Measurements from ENCODE around the gene LYRM7. TPM values are rescaled to one million over a fixed set of nuclear protein-coding genes. Genes with fewer than 3 reads are reported as not detected.
"Not testable (repeated sequence)": the region's sequence is repeated elsewhere in the genome, so short reads cannot be mapped to it uniquely, and the experiment has no call there.

Gene LYRM7
- total RNA-seq, 1 donor from 2014 or later: 26.9 TPM

DNA sequence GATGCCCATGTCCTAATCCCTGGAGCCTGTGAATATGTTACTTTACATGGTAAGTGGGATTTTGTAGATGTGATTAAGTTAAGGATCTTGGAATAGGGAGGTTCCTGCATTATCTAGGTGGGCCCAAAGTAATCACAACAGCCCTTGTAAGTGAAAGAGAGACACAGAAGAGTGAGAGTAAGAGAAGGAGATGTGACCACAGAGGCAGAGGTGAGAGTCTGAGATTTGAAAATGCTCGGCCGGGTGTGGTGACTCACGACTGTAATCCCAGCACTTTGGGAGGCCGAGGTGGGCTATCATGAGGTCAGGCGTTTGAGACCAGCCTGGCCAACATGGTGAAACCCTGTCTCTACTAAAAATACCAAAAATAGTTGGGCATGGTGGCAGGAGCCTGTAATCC lies 3.1 kb upstream of the LYRM7 start:
- intact Hi-C loops (cut with DNase I): loop anchor here (10.0 kb wide), 1 partner anchor 217 kb away; no protein-coding TSS in a partner anchor
- no peak for DNase-seq (ENCODE audit: missing footprints)
- no peak for ATAC-seq

DNA sequence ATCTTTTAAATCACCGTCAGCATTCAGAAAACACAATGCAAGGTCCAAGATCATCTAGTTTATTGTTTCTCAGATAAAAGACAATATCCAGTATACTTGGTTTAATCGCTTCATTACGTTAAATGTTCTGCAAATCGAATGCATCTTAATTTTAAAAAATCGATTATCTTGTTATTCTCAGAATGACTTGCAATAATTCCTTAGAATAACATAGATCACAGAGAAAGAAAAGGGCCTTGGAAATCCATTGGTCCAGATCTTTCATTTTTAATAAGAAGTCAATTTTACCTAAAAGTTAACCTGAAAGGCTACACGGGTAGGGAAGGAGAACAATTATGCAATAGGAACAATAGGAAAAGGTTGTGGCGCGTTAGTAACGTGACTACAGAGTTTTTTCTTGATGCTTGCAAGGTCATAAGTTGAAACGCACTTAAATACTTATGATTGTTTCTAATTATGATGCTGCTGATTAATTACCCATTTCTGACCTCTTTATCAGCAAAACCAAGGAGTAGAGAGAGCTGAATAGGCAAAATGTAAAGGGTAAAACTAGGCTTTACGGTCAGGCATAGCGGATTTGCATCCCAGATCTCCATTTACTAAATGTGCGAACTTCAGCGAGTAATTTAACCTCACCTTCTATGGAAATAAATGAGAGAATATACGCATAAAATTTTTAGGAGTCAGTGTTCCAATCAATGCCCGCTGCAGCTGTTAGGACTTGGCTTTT lies 769 bp upstream of the LYRM7 start:
- DNase-seq (ENCODE audit: missing footprints) (no peak), ATAC-seq (no peak)
- intact Hi-C loops (cut with DNase I): loop anchor here (2.0 to 10.0 kb wide), 3 partner anchors 215 to 627 kb away; partner anchors contain the start of gene FNIP1

DNA sequence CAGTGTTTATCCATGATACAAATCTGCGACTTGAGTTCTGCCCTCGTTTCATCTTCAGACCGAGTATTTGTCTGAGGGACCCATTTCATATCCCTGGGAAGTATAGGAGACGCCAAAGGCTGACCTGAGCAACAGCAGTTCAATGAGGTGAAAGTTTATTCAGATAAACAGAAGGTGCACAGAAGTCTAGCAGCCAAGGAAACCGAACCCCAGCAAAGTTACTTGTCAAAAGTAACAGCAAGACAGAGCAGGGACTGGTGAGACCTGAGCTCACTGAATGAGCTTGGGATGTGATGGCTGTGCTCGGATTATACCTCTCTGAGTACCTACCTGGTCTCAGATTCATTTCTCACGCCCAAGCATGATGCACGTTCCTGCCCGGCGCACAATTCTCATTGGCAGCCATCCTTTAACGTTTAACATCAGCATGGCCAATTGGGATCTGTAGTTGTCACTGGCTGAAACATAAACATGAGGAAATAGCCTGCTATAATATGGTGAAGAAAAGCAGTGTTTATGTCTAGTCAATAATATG lies 599 bp downstream of the LYRM7 start:
- no peak for DNase-seq (ENCODE audit: missing footprints)
- intact Hi-C loops (cut with DNase I): loop anchor here (2.0 to 5.0 kb wide), 2 partner anchors 245 to 626 kb away; partner anchors contain the start of gene FNIP1
- no peak for ATAC-seq

GRCh38 chr5:131180407-131180806 lies 9.7 kb downstream of the LYRM7 start:
- ATAC-seq (no peak), DNase-seq (ENCODE audit: missing footprints) (no peak)
- intact Hi-C loops (cut with DNase I): no loop called here

DNA sequence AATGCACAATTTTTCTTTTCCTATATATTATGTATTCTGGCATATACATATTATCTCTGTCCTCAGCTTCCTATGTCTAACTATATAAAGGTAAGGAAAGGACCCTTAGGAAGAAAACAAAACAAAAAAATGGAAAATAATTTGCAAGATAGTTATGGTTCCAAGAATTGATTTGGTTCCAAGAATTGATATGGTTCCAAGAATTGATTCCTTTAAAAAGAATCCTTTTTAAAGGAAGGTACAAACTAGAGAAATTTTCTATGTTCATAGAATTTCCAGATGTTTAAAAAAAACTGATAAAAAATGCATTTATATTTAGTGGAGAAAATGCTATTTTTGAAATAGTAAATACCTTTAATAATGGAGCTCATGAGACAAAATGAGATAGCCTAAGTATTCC lies 12.1 kb downstream of the LYRM7 start:
- intact Hi-C loops (cut with DNase I): no loop called here
- ATAC-seq (no peak), DNase-seq (ENCODE audit: missing footprints) (no peak)

- intact Hi-C loops (cut with DNase I): no loop called here
- no peak for ATAC-seq
- no peak for DNase-seq (ENCODE audit: missing footprints)
Measured at GRCh38 chr5:131185523-131186104, 14.9 kb downstream of the LYRM7 start.

DNA sequence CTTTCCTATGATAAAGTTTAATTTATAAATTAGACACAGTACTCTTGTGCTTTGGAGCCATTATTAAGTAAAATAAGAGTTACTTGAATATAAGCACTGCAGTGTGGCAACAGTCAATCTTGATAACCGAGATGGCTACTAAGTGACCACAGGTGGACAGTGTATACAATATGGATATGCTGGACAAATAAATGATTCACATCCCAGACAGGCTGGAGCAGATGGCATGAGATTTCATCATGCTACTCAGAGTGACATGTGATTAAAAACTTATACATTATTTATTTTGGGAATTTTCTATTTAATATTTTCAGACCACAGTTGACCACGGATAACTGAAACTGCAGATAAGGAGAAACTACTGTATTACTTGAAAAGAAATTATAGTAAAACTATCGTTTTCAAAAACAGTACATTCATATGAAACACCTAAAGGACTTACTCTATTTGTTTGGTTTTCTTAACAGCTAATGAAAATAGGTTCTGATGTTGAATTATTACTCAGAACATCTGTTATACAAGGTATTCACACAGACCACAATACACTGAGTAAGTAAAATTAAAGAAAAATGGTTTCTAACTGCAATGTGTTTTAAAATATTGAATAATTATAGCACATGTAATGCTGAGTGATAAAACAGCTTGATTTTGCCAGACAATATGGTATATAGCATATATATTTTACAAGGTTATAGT lies 16.0 kb downstream of the LYRM7 start:
- intact Hi-C loops (cut with DNase I): no loop called here
- no peak for DNase-seq (ENCODE audit: missing footprints)
- ATAC-seq: no peak

DNA sequence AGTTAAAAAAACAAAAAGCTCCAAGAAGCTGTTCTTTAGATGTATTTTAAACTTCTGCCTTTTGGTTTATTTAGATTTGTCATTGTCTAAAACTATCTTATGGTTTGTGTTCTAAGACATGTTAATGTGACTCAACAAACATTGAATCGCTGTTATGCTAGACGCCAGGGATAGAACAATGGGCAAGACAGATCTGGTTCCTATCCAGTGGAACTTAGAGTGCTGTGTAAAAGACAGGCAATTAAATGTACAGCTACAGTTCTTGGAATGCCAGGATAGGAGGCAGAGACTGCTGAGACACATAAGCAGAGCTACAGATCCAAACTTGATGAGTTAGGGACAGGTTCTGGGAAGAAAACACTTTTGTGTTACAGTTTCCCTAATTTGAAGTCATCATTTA lies 22.4 kb downstream of the LYRM7 start:
- no peak for DNase-seq (ENCODE audit: missing footprints)
- intact Hi-C loops (cut with DNase I): no loop called here
- no peak for ATAC-seq

DNA sequence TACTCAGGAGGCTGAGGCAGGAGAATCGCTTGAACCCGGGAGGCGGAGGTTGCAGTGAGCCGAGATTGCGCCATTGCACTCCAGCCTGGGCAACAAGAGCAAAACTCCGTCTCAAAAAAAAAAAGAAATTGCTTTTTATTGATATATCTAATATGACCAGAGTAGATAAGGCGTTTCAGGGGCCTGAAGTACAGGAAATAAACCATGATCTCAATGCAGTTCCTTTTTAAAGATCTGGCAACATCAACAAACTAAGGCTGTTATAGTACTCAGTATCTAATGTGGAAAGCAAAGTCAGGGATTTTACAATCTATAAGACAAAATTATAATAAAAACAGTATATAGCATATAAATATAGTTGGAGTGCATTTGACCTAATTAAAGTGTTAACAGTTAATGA lies 23.2 kb downstream of the LYRM7 start:
- DNase-seq (ENCODE audit: missing footprints); ATAC-seq; intact Hi-C loops (cut with DNase I): not testable (repeated sequence)

DNA sequence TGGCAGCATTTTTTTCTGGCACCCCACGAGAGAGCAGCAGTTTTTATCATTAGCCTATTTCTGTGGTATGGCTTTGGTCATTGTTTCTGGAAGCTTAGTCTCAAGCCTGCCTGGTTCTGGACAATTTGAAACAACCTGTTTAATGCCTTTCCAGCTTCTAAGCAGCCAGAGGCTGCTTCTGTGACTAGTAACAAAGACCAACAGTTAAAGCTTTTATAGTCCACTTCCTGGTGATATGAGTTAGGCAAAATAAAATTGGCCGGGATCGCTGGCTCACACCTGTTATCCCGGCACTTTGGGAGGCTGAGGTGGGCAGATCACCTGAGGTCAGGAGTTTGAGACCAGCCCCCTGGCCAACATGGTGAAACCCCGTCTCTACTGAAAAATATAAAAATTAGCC lies 24.0 kb downstream of the LYRM7 start:
- intact Hi-C loops (cut with DNase I): no loop called here
- no peak for ATAC-seq
- no peak for DNase-seq (ENCODE audit: missing footprints)

DNA sequence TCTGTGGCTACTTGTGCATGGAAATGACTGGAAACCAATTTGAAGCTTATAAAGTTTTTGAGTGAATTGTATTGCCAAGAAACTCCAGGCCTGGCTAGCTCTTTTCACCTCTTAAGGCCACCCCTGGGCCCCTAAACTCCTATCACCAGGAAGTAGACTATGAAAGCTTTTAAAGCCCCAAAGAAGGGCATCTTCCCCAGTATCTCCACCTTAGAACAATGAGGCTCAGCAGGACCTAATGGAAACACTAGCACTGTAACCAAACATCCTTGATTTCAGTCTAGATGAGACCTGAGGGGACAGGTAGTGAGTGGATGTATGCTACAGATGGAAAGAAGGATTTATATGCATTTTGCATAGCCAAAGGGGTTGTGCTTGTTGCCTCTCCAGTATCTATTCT lies 25.0 kb downstream of the LYRM7 start:
- ATAC-seq (no peak), DNase-seq (ENCODE audit: missing footprints) (no peak)
- intact Hi-C loops (cut with DNase I): no loop called here

DNA sequence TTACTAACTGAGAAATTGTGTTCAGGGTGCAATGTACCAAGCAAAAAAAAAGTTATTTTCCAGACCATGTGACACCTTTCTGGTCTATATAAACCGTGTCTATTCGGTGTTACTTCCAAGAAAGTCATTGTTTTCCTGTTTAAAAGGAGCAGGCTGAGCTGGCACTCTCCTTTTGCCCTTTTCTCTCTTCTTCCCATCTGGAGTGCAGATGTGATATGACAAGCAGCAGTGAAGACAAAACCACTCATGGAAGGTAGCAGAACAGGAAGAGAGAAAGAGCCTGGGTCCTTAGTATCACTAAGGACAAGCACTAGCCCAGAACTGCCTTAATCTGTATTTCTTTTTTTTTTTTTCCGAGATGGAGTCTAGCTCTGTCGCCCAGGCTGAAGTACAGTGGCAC lies 25.6 kb downstream of the LYRM7 start:
- no peak for ATAC-seq
- intact Hi-C loops (cut with DNase I): no loop called here
- no peak for DNase-seq (ENCODE audit: missing footprints)

DNA sequence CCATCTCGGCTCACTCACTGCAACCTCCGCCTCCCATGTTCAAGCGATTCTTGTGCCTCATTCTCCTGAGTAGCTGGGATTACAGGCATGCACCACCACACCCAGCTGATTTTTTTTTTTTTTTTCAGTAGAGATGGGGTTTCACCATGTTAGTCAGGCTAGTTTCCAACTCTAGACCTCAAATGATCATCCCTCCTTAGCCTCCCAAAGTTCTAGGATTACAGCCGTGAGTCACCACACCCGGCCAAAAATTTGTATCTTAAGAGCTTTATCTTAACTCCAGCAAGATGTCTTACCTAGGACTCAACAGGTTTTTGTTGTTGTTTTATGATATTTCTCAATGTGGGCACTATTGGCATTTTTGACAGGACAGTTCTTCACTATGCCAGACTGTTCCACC lies 27.9 kb downstream of the LYRM7 start:
- ATAC-seq: no peak
- intact Hi-C loops (cut with DNase I): no loop called here

GRCh38 chr5:131200560-131200959 lies 29.8 kb downstream of the LYRM7 start:
- intact Hi-C loops (cut with DNase I): no loop called here
- DNase-seq (ENCODE audit: missing footprints) (no peak), ATAC-seq (no peak)

More for the DNA sequence above, 27.9 kb downstream of the LYRM7 start:
- DNase-seq (ENCODE audit: missing footprints): no peak

- DNase-seq (ENCODE audit: missing footprints) (no peak), ATAC-seq (no peak)
- intact Hi-C loops (cut with DNase I): no loop called here
Measured at GRCh38 chr5:131204964-131205363, 34.2 kb downstream of the LYRM7 start.

DNA sequence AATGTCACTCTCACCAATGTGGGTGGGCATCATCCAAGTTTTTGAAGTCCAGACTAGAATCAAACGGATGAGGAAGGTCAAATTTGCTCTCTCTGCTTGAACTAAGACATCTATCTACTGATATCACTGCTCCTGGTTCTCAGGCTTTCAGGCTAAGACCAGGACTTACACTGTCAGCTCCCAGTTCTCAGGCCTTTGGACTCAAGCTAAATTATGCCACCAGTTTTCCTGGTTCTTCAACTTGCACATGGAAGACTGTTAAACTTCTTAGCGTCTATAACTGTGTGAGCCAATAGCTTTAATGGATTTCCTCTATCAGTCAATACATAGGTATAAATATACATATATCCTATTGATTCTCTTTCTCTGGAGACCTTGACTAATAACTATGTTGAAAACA lies 35.3 kb downstream of the LYRM7 start:
- ATAC-seq: no peak
- DNase-seq (ENCODE audit: missing footprints): no peak
- intact Hi-C loops (cut with DNase I): no loop called here

DNA sequence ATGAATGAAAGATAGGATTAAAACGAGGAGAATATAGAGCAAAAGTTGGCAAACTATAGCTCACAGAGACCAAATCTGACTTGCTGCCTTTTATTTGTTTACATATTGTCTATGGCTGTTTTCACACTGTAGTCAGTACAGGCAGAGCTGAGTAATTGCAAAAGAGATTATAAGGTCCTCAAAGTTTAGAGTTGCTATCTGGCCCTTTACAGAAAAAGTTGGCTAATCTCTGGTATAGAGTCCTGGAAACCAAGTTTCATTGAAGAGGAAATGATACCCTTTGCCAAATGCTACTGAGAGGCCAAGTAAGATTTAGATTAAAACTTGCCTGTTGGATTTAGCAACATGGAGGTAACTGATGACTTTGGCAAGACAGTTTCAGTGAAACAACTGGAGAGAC lies 36.0 kb downstream of the LYRM7 start:
- ATAC-seq (no peak), DNase-seq (ENCODE audit: missing footprints) (no peak)
- intact Hi-C loops (cut with DNase I): no loop called here

GRCh38 chr5:131209175-131209505 lies 38.4 kb downstream of the LYRM7 start:
- DNase-seq (ENCODE audit: missing footprints): no peak
- intact Hi-C loops (cut with DNase I): no loop called here
- ATAC-seq: no peak

GRCh38 chr5:131209506-131210150 lies 38.9 kb downstream of the LYRM7 start:
- intact Hi-C loops (cut with DNase I): no loop called here
- ATAC-seq (peak; percentile 42), DNase-seq (ENCODE audit: missing footprints) (no peak)

DNA sequence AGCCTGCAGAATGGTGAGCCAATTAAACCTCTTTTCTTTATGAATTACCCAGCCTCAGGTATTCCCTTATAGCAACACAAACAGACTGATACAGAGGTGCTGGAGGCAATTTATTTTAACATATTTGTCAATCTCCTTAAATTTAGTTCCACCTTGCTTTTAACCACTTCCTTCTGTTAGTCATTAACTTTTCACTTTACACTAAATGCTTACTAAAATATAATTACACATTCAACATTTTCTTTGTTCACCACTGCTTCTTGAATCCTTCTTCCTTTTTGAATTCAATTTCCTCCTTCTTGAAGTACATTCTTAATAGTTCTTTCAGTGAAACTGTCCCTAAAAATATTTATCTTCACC lies 39.4 kb downstream of the LYRM7 start:
- no peak for DNase-seq (ENCODE audit: missing footprints)
- ATAC-seq: no peak
- intact Hi-C loops (cut with DNase I): no loop called here
